T-helper 22 cell (primary cell): ENCODE results near the gene FAM120A.
"Not testable (repeated sequence)": the region's sequence is repeated elsewhere in the genome, so short reads cannot be mapped to it uniquely, and the experiment has no call there.

Experiments
- DNase-seq: peaks from one replicate; pipeline ENCODE4 v3.0.0-alpha.2; 2020; ENCODE audit warnings: low read depth

FAM120A gene, protein sequence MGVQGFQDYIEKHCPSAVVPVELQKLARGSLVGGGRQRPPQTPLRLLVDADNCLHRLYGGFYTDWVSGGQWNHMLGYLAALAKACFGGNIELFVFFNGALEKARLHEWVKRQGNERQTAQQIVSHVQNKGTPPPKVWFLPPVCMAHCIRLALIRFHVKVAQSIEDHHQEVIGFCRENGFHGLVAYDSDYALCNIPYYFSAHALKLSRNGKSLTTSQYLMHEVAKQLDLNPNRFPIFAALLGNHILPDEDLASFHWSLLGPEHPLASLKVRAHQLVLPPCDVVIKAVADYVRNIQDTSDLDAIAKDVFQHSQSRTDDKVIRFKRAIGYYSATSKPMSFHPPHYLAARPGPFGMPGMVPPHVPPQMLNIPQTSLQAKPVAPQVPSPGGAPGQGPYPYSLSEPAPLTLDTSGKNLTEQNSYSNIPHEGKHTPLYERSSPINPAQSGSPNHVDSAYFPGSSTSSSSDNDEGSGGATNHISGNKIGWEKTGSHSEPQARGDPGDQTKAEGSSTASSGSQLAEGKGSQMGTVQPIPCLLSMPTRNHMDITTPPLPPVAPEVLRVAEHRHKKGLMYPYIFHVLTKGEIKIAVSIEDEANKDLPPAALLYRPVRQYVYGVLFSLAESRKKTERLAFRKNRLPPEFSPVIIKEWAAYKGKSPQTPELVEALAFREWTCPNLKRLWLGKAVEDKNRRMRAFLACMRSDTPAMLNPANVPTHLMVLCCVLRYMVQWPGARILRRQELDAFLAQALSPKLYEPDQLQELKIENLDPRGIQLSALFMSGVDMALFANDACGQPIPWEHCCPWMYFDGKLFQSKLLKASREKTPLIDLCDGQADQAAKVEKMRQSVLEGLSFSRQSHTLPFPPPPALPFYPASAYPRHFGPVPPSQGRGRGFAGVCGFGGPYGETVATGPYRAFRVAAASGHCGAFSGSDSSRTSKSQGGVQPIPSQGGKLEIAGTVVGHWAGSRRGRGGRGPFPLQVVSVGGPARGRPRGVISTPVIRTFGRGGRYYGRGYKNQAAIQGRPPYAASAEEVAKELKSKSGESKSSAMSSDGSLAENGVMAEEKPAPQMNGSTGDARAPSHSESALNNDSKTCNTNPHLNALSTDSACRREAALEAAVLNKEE

GRCh38 chr9:93450945-93451815, at the start of gene FAM120A:
FAM120A (plus strand) TSS chr9:93451685; CDS start chr9:93451916, 231 bp downstream.
- peak; percentile 75 for DNase-seq

GRCh38 chr9:93406371-93406770, 45.1 kb upstream of the FAM120A start:
- DNase-seq: no peak

GRCh38 chr9:93413530-93413929, 38.0 kb upstream of the FAM120A start:
- no peak for DNase-seq

- no peak for DNase-seq
Measured at GRCh38 chr9:93415176-93415690, 36.3 kb upstream of the FAM120A start.

DNA sequence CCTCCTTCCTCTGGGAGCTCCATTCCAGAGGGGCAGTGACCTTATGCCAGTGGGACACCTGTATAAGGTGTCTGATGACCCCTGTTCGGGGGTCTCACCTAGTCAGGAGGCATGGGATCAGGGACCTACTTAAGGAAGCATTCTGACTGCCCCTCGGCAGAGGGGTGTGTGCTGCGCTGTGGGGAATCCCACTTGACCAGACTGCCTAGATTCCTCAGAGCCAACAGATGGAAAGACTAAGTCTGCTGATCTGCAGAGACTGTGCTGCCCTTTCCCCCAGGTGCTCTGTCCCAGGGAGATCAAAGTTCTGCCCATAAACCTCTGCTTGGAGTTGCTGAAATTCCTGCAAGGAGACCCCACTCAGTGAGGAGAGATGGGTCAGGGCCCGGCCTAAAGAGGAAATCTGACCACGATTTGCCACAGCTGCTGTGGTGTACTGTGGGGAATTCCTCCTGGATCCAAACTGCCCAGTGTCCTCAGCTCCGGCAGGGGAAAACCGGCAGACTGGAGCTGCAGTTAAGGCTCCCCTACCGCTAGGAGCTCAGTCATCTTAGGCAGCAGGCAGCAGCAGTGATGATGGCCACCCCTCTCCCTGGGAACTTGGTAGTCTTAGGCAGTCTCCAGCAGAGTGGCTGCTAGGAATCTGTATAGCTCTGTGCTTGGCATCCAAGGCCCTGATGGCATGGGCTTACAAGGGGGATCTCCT, 34.8 kb upstream of the FAM120A start:
- DNase-seq: no peak

GRCh38 chr9:93417538-93417937, 33.9 kb upstream of the FAM120A start:
- DNase-seq: no peak

DNA sequence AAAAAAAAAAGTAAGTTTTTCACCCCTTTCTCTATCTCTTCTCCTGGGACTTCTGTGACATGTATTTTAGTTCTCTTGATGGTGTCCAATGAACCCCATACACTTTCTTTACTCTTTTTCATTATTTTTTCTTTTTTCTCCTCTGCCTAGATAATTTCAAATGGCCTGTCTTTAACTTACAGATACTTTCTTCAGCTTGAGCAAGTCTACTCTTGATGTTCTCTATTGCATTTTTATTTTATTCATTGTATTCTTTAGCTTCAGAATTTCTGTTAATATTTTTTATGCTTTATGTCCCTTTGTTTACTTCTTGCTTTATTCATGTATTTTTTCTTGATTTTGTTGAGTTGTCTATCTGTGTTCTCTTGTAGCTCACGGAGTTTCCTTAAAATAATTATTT, 32.5 kb upstream of the FAM120A start:
- no peak for DNase-seq

GRCh38 chr9:93422977-93423616, 28.4 kb upstream of the FAM120A start:
- no peak for DNase-seq

- DNase-seq: no peak
Measured at GRCh38 chr9:93427655-93428379, 23.7 kb upstream of the FAM120A start.

- DNase-seq: no peak
Measured at GRCh38 chr9:93431539-93432105, 19.9 kb upstream of the FAM120A start.

DNA sequence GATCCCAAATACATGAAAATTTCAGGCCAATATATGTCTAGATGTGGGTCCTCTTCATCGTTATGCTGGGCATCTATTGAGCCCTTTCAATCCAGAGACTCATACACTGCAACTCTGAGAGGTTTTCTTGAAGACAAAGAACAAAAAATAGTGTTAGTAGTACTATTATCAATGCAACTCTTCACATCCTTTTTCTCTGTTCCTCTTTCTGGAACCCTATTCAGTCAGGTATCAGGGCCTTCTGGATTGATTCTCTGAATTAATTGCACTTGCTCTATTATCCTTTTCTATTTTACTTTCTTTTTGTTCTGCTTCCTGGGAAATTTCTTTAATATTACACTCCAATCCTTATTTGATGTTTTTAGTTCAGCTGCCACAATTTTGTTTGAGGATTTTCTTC, 18.5 kb upstream of the FAM120A start:
- DNase-seq: no peak

GRCh38 chr9:93434056-93434455, 17.4 kb upstream of the FAM120A start:
- DNase-seq: no peak

GRCh38 chr9:93435386-93435785, 16.1 kb upstream of the FAM120A start:
- no peak for DNase-seq

- no peak for DNase-seq
Measured at GRCh38 chr9:93436218-93436617, 15.3 kb upstream of the FAM120A start.

- DNase-seq: no peak
Measured at GRCh38 chr9:93436655-93437407, 14.7 kb upstream of the FAM120A start.

GRCh38 chr9:93437996-93438395, 13.5 kb upstream of the FAM120A start:
- DNase-seq: no peak

- DNase-seq: not testable (repeated sequence)
Measured at GRCh38 chr9:93439301-93439700, 12.2 kb upstream of the FAM120A start.

GRCh38 chr9:93440896-93441580, 10.4 kb upstream of the FAM120A start:
- DNase-seq: no peak
